Gastroesophageal sphincter (tissue), 4 donors: Measurements from ENCODE around the gene SGPP1. TPM values are rescaled to one million over a fixed set of nuclear protein-coding genes. Genes with fewer than 3 reads are reported as not detected.

Source experiments
- ATAC-seq: fragments of 150-250 bp; one replicate; pipeline ENCODE4 v1.9.1; 2016; ENCODE audit warnings: mild to moderate bottlenecking, moderate library complexity
- H3K27ac ChIP-seq, 4 donors: fragments of 200-600 bp; sonication (generic) in 3 of 4; 1 replicate in 3 of 4; 2 replicates in 1 of 4; pipeline ENCODE4 v1.5.1; 2016 to 2019
- H3K27me3 ChIP-seq: fragments of 200-600 bp; sonication (generic); one replicate; pipeline ENCODE4 v1.5.1; 2019
- H3K36me3 ChIP-seq, 2 donors: fragments of 200-600 bp; sonication (generic); one replicate each; pipeline ENCODE4 v1.5.1; 2019; ENCODE audit warnings: control low read depth in 1 of 2
- H3K4me1 ChIP-seq, 3 donors: fragments of 200-600 bp; sonication (generic); 1 replicate in 2 of 3; 2 replicates in 1 of 3; pipeline ENCODE4 v1.5.1; 2016 to 2019; ENCODE audit warnings: control low read depth in 2 of 3
- H3K4me3 ChIP-seq, 2 donors: fragments of 200-600 bp; sonication (generic); one replicate each; pipeline ENCODE4 v1.5.1; 2019; ENCODE audit warnings: mild to moderate bottlenecking in 1 of 2, moderate library complexity in 1 of 2
- H3K9me3 ChIP-seq, 3 donors: fragments of 200-600 bp; sonication (generic); one replicate each; pipeline ENCODE4 v1.5.1; 2017 to 2019; ENCODE audit warnings: control low read depth in 2 of 3
- EP300 ChIP-seq: sonication (generic); formaldehyde crosslinking; IDR thresholded peaks from one replicate; pipeline ENCODE4 v1.6.1; 2017; ENCODE audit warnings: antibody characterized with exemption, mild to moderate bottlenecking
- POLR2A ChIP-seq, 2 donors: fragments of 450-650 bp; IDR thresholded peaks; one replicate each; pipeline ENCODE4 v1.6.1; 2017; ENCODE audit warnings: antibody characterized with exemption in 2 of 2, mild to moderate bottlenecking in 2 of 2, moderate library complexity in 1 of 2
- POLR2AphosphoS5 ChIP-seq: sonication (generic); formaldehyde crosslinking; IDR thresholded peaks from one replicate; pipeline ENCODE4 v1.6.1; 2017; ENCODE audit warnings: antibody characterized with exemption
- WGBS, 2 donors: methylation state at CpG; one replicate each; pipeline ENCODE4 v1.1.5; 2018; ENCODE audit warnings: low coverage in 1 of 2; 5-methylcytosine and 5-hydroxymethylcytosine counted together
- total RNA-seq, 4 donors: library from RNA; depleted of rRNA; stranded (reverse); fragments of >200 nt; gene quantifications; one replicate each; pipeline ENCODE4 v1.1.0, GENCODE V29; 2016
- TF ChIP-seq, protein P1 (sequence below), 4 experiments: fragments of 200-600 bp in 2 of 4; fragments of 450-650 bp in 2 of 4; sonication (generic) in 1 of 4; IDR thresholded peaks; one replicate each; pipeline ENCODE4 v1.5.1; 2017 to 2019; ENCODE audit warnings: antibody characterized with exemption in 4 of 4, mild to moderate bottlenecking in 2 of 4, moderate library complexity in 2 of 4

Gene SGPP1
- total RNA-seq, 4 donors from 2014 or later, result 14.9 to 28.9 (median 17.9) TPM

DNA sequence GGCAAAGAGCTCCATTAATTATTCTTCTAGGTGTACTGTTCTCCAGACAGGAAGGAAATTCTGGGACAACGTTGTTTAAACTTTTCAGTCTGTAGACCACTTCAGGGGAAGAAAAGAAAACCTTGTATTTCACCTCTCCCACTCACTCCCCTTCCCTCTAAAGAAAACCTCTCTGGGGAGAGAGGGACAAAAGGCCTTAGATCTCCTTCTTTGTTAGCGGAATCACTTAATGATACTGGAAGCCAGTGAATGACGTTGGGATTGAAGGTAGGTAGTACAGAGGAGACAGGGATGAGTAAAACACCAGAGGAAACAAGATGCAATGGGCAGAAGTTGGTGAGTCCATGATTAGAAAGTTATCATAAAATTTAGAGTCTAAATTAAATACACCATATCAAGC lies 38.7 kb upstream of the SGPP1 start:
- H3K4me3 ChIP-seq, result no peak overlapping the region
- no peaks in the 10 kb centered on the region for H3K36me3 ChIP-seq
- H3K27ac ChIP-seq, result no peak overlapping the region
- no peak for ATAC-seq
- no peaks in the 10 kb centered on the region for H3K4me1 ChIP-seq
- H3K9me3 ChIP-seq, result no peaks in the 10 kb centered on the region
- no peaks in the 10 kb centered on the region for H3K27me3 ChIP-seq
- TF ChIP-seq POLR2AphosphoS5, result no peak
- no peak for TF ChIP-seq EP300
- TF ChIP-seq POLR2A (IDR thresholded peaks at IDR 0.05), result no peak
- TF ChIP-seq, protein P1, sequence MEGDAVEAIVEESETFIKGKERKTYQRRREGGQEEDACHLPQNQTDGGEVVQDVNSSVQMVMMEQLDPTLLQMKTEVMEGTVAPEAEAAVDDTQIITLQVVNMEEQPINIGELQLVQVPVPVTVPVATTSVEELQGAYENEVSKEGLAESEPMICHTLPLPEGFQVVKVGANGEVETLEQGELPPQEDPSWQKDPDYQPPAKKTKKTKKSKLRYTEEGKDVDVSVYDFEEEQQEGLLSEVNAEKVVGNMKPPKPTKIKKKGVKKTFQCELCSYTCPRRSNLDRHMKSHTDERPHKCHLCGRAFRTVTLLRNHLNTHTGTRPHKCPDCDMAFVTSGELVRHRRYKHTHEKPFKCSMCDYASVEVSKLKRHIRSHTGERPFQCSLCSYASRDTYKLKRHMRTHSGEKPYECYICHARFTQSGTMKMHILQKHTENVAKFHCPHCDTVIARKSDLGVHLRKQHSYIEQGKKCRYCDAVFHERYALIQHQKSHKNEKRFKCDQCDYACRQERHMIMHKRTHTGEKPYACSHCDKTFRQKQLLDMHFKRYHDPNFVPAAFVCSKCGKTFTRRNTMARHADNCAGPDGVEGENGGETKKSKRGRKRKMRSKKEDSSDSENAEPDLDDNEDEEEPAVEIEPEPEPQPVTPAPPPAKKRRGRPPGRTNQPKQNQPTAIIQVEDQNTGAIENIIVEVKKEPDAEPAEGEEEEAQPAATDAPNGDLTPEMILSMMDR (IDR thresholded peaks at IDR 0.05), result no peak
- WGBS, 2 donors, result 48 to 60% methylated on average over 2 to 3 of the region's 3 CpGs

GRCh38 chr14:63764620-63765139 lies 36.8 kb upstream of the SGPP1 start:
- no peaks in the 10 kb centered on the region for H3K27me3 ChIP-seq
- H3K9me3 ChIP-seq, result no peaks in the 10 kb centered on the region
- no peak for TF ChIP-seq POLR2AphosphoS5
- no peak for TF ChIP-seq POLR2A (IDR thresholded peaks at IDR 0.05)
- TF ChIP-seq EP300, result no peak
- TF ChIP-seq, protein P1 (IDR thresholded peaks at IDR 0.05), result no peak
- no peaks in the 10 kb centered on the region for H3K4me1 ChIP-seq
- H3K36me3 ChIP-seq, result no peaks in the 10 kb centered on the region
- ATAC-seq, result no peak
- H3K4me3 ChIP-seq, result no peak overlapping the region
- H3K27ac ChIP-seq, result no peak overlapping the region
- WGBS, 2 donors, result 77 to 95% methylated on average over 3 to 4 of the region's 6 CpGs

GRCh38 chr14:63764103-63764502 lies 36.2 kb upstream of the SGPP1 start:
- no peaks in the 10 kb centered on the region for H3K27me3 ChIP-seq
- WGBS, 2 donors, result 46 to 49% methylated on average over 5 of the region's 5 CpGs
- no peak for TF ChIP-seq POLR2AphosphoS5
- no peak for TF ChIP-seq POLR2A (IDR thresholded peaks at IDR 0.05)
- TF ChIP-seq, protein P1 (IDR thresholded peaks at IDR 0.05), result no peak
- no peak for TF ChIP-seq EP300
- H3K4me1 ChIP-seq, result no peaks in the 10 kb centered on the region
- H3K9me3 ChIP-seq, result no peaks in the 10 kb centered on the region
- ATAC-seq, result no peak
- H3K4me3 ChIP-seq, result no peak overlapping the region
- H3K36me3 ChIP-seq, result no peaks in the 10 kb centered on the region
- no peak overlapping the region for H3K27ac ChIP-seq

DNA sequence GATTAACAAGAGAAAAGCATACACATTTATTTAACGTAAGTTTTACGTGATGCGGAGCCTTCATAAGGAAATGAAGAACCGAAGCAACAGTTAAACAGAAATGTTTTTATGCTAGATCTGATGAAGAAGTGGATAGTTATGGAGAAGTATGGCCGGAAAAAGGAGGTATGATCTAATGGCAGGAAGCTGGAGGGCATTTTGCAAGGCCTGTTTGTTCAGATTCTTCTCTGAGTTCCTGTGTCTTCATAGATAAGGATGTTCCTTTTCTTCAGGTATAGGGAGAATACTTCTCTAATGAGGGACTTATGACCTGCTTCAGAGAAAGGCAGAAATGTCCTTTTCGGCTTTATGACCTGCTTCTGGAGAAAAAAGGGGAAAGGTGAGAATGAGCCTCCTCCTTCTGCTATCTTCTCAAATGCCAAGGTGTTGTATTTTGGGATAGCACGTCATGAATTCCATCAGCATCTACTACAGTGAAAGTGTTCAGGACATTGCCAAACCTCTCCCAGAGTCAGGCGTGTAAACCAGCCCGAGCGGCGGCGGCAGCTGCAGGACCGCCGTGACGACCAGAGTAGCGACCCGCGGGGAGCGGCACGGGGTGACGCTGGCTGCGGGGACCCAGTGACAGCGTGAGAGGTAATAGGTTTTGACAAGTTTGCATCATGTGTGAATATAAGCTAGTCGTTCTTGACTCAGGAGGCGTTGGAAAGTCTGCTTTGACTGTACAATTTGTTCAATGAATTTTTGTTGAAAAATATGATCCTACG lies 33.7 kb upstream of the SGPP1 start:
- Histone ChIP-seq H3K4me1 (no peaks in the 10 kb centered on the region), H3K36me3 (no peaks in the 10 kb centered on the region), H3K27me3 (no peaks in the 10 kb centered on the region), H3K4me3 (no peak overlapping the region), H3K27ac (no peak overlapping the region), H3K9me3 (no peaks in the 10 kb centered on the region)
- 84 to 98% methylated on average over 6 to 20 of the region's 26 CpGs for WGBS, 2 donors
- no peak for ATAC-seq
- TF ChIP-seq POLR2AphosphoS5 (no peak), POLR2A (IDR thresholded peaks at IDR 0.05) (no peak), EP300 (no peak)
- TF ChIP-seq, protein P1 (IDR thresholded peaks at IDR 0.05), result no peak

DNA sequence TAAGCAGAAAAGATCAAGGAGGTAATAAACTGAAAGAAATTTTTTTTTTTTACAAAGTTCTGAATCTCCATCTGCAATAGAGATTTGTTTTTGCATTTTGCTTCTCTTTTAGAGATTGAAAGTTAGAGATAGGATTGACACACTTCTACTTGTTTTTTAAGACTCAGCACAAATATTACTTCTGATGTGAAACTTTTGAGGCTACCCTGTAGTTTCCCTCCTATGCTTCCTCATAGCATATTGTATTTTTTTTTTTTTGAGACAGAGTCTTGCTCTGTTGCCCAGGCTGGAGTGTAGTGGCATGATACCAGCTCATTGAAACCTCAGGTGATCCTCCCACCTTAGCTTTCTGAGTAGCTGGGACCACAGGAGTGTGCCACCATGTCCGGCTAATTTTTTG lies 32.1 kb upstream of the SGPP1 start:
- no peak for TF ChIP-seq EP300
- no peak for TF ChIP-seq POLR2A (IDR thresholded peaks at IDR 0.05)
- TF ChIP-seq, protein P1 (IDR thresholded peaks at IDR 0.05), result no peak
- no peak for TF ChIP-seq POLR2AphosphoS5
- no peaks in the 10 kb centered on the region for H3K4me1 ChIP-seq
- WGBS, 2 donors, result 100% methylated on average over 1 of the region's 1 CpG; no CpG with 5 or more reads in 1 of the 2 donors
- H3K27ac ChIP-seq, result no peak overlapping the region
- ATAC-seq, result no peak
- no peak overlapping the region for H3K4me3 ChIP-seq
- H3K27me3 ChIP-seq, result no peaks in the 10 kb centered on the region
- H3K36me3 ChIP-seq, result no peaks in the 10 kb centered on the region
- H3K9me3 ChIP-seq, result no peaks in the 10 kb centered on the region
